Adrenal gland (tissue), 19 donors: Measurements from ENCODE around the gene SUN5. TPM values are rescaled to one million over a fixed set of nuclear protein-coding genes. Genes with fewer than 3 reads are reported as not detected.
"Not testable (repeated sequence)": the region's sequence is repeated elsewhere in the genome, so short reads cannot be mapped to it uniquely, and the experiment has no call there.

ENCODE experiments used
- DNase-seq, 7 donors: peaks; one replicate each; pipeline ENCODE4 v3.0.0-alpha.2; 2019 to 2020
- H3K27ac ChIP-seq, 5 donors: fragments of 200-600 bp; sonication (generic) in 4 of 5; 1 replicate in 3 of 5; 2 replicates in 2 of 5; pipeline versions ENCODE4 v1.5.1 to v1.8.0; 2016 to 2020; ENCODE audit warnings: mild to moderate bottlenecking in 1 of 5
- H3K27me3 ChIP-seq: fragments of 200-600 bp; 2 replicates; pipeline ENCODE4 v1.8.0; 2021
- H3K36me3 ChIP-seq, 2 donors: fragments of 200-600 bp; replicated peaks in 1 of 2; 1 replicate in 1 of 2; 2 replicates in 1 of 2; pipeline versions ENCODE4 v1.5.1 to v1.8.0; 2018 to 2022
- H3K4me1 ChIP-seq, 2 donors: fragments of 200-600 bp; replicated peaks in 1 of 2; 1 replicate in 1 of 2; 2 replicates in 1 of 2; pipeline versions ENCODE4 v1.5.1 to v1.8.0; 2018 to 2021
- H3K4me3 ChIP-seq, 4 donors: fragments of 200-600 bp; sonication (generic) in 3 of 4; one replicate each; pipeline ENCODE4 v1.5.1; 2016 to 2018
- H3K9me3 ChIP-seq, 3 donors: fragments of 200-600 bp; sonication (generic) in 1 of 3; replicated peaks in 1 of 3; 1 replicate in 2 of 3; 2 replicates in 1 of 3; pipeline versions ENCODE4 v1.5.1 to v1.8.0; 2016 to 2021
- POLR2A ChIP-seq, 2 donors: fragments of 450-650 bp; IDR thresholded peaks; one replicate each; pipeline ENCODE4 v1.6.1; 2017; ENCODE audit warnings: antibody characterized with exemption in 2 of 2, mild to moderate bottlenecking in 2 of 2, moderate library complexity in 1 of 2
- WGBS, 4 donors: extraction: QIAGEN DNeasy Blood & Tissue Kit in 2 of 4; methylation state at CpG; one replicate each; pipeline versions ENCODE4 v1.1.5 to v1.1.7; 2013 to 2017; 5-methylcytosine and 5-hydroxymethylcytosine counted together
- intact Hi-C, 2 donors: fragments of 100-400 bp; cut with DNase I; formaldehyde crosslinking; loops; one replicate each; pipeline versions ENCODE4 v1.14.1 to v1.15.0; 2022 to 2023
- long read RNA-seq, 10 donors: library from polyadenylated mRNA in 3 of 10; unstranded in 2 of 10; stranded (forward) in 1 of 10; transcript quantifications; one replicate each; pipeline ENCODE4 v2.0.0 and lab custom pipeline, GENCODE V29; 2021 to 2026
- polyA plus RNA-seq, 3 donors: library from polyadenylated mRNA; stranded (reverse); fragments of 200-250 nt in 2 of 3; fragments of 350-450 nt in 1 of 3; fragmentation: Illumina TruSeq in 1 of 3; extraction: RNeasy Lipid Tissue Mini Kit (QIAGEN cat#74804) in 1 of 3; gene quantifications; one replicate each; pipeline ENCODE4 v1.2.3, GENCODE V29; 2013 to 2014
- total RNA-seq, 9 donors: library from RNA; depleted of rRNA in 4 of 9; stranded (reverse); fragments of >200 nt in 4 of 9; fragments of 120-200 nt in 1 of 9; fragmentation: NEBNext Ultra II Directional in 1 of 9; extraction: Animal tissue kit (Norgen Biotek cat#: 25700) in 1 of 9; gene quantifications; one replicate each; pipeline versions ENCODE4 v1.1.0 to v1.2.4, GENCODE V29; 2013 to 2023
- TF ChIP-seq, protein P1 (sequence below), 6 experiments: fragments of 450-650 bp in 4 of 6; fragments of 200-600 bp in 2 of 6; sonication (generic) in 1 of 6; IDR thresholded peaks; 1 replicate in 5 of 6; 2 replicates in 1 of 6; pipeline versions ENCODE4 v1.5.1 to v1.8.0; 2016 to 2021; ENCODE audit warnings: antibody characterized with exemption in 6 of 6, mild to moderate bottlenecking in 2 of 6, moderate library complexity in 1 of 6
- donor health status: healthy with polysubstance abuse.
- donor health status: Bipolar disorder and iron deficiency.
- donor health status: DM: yes; HTN: yes; CAD: no.
- donor health status: DM: no; HTN: no; CAD: no.
- donor health status: DM: no; HTN: no; CAD: no.
- donor health status: DM: yes; HTN: yes; CAD: no.

The SUN5 gene
- total RNA-seq (not detected), polyA plus RNA-seq (not detected)
- long read RNA-seq, donor 1 = 0 reads
- long read RNA-seq, donor 2 = 0 reads
- long read RNA-seq, donor 3 = 0 reads
- long read RNA-seq, donor 4 = 0 reads
- long read RNA-seq, donor 5 = 0 reads
- long read RNA-seq, donor 6 = 0 reads
- long read RNA-seq, donor 7 = 0 reads
- long read RNA-seq, donor 8 = 0 reads
- long read RNA-seq, donor 9 = 0 reads
- long read RNA-seq, donor 10 = 0 reads

GRCh38 chr20:33004141-33004751 lies at the start of gene SUN5:
SUN5 (minus strand) TSS chr20:33004433; CDS start chr20:33004340, 93 bp downstream.
- no peak within 1 kb of the TSS for H3K27ac ChIP-seq
- no peaks in the 10 kb centered on the region for H3K9me3 ChIP-seq
- no peaks in the 10 kb centered on the region for H3K4me1 ChIP-seq
- 72 to 78% (median 72%) methylated on average over 6 of the region's 6 CpGs for WGBS, 4 donors
- H3K36me3 ChIP-seq = no peaks in the 10 kb centered on the region
- intact Hi-C loops = no loop called here
- no peaks in the 10 kb centered on the region for H3K27me3 ChIP-seq
- H3K4me3 ChIP-seq = no peak within 1 kb of the TSS
- no peak for TF ChIP-seq POLR2A (IDR thresholded peaks at IDR 0.05)
- TF ChIP-seq, protein P1, sequence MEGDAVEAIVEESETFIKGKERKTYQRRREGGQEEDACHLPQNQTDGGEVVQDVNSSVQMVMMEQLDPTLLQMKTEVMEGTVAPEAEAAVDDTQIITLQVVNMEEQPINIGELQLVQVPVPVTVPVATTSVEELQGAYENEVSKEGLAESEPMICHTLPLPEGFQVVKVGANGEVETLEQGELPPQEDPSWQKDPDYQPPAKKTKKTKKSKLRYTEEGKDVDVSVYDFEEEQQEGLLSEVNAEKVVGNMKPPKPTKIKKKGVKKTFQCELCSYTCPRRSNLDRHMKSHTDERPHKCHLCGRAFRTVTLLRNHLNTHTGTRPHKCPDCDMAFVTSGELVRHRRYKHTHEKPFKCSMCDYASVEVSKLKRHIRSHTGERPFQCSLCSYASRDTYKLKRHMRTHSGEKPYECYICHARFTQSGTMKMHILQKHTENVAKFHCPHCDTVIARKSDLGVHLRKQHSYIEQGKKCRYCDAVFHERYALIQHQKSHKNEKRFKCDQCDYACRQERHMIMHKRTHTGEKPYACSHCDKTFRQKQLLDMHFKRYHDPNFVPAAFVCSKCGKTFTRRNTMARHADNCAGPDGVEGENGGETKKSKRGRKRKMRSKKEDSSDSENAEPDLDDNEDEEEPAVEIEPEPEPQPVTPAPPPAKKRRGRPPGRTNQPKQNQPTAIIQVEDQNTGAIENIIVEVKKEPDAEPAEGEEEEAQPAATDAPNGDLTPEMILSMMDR (IDR thresholded peaks at IDR 0.05) = no peak
- no peak for DNase-seq

- Histone ChIP-seq H3K9me3 (no peaks in the 10 kb centered on the region), H3K27ac (no peak within 1 kb of the TSS), H3K36me3 (no peaks in the 10 kb centered on the region), H3K27me3 (no peaks in the 10 kb centered on the region), H3K4me3 (no peak within 1 kb of the TSS), H3K4me1 (no peaks in the 10 kb centered on the region)
- WGBS, 4 donors = 71 to 74% (median 73%) methylated on average over 13 to 25 of the region's 25 CpGs
- intact Hi-C loops = no loop called here
- TF ChIP-seq, protein P1 (IDR thresholded peaks at IDR 0.05) = no peak
- TF ChIP-seq POLR2A (IDR thresholded peaks at IDR 0.05) = no peak
- no peak for DNase-seq
Measured at GRCh38 chr20:33053291-33054106, 49.3 kb upstream of the SUN5 start, which contains the start of gene BPIFB3. BPIFB3 (plus strand) TSS chr20:33053903; CDS start chr20:33055436, 1,533 bp downstream.

DNA sequence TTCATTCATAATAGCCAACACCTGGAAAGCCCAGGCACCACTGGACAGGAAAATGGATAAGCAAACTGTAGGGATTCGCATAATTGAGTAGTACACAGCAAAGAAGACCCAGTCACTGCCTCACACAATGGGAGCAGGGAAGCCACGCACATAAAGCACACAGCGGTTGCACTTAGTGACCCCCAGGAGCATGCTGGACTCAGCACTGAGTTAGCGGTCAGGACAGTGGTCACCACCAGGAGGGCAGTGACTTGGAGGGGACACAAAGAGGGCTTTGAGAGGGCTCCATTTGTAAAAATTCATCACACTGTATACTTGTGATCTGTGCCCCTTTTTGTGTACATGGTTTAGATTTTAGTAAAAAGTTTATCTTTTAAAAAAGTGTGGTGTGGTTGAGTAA lies 47.1 kb upstream of the SUN5 start:
- no peaks in the 10 kb centered on the region for H3K36me3 ChIP-seq

DNA sequence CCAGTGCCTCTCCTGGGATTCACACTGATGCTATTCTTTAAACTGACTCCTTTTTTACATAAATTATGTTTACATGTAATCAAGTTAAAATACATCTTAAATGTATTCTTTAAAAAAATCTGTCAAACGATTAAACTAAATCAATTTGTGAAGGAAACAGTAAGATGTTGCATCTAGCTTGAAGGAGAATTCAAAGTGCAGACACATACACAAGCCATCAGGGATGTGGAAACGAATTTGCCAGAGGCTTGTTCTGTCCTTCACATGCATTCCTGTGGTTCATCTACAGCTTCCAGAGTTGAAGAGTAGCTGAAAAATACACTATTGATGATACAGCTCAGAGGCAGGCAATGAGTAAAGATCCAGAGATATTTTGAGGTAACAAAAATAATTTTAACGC lies 42.2 kb upstream of the SUN5 start:
- TF ChIP-seq, protein P1 (IDR thresholded peaks at IDR 0.05) = no peak
- TF ChIP-seq POLR2A (IDR thresholded peaks at IDR 0.05) = no peak
- H3K9me3 ChIP-seq = no peaks in the 10 kb centered on the region
- 64 to 68% (median 67%) methylated on average over 3 of the region's 3 CpGs for WGBS, 4 donors
- H3K4me1 ChIP-seq = no peaks in the 10 kb centered on the region
- no peaks in the 10 kb centered on the region for H3K27me3 ChIP-seq
- H3K36me3 ChIP-seq = no peaks in the 10 kb centered on the region
- no peak for DNase-seq
- no peak overlapping the region for H3K4me3 ChIP-seq
- H3K27ac ChIP-seq = no peak overlapping the region
- intact Hi-C loops = no loop called here

More for the DNA sequence above, 47.1 kb upstream of the SUN5 start:
- intact Hi-C loops = no loop called here
- Histone ChIP-seq H3K9me3 (no peaks in the 10 kb centered on the region), H3K4me3 (no peak overlapping the region), H3K27me3 (no peaks in the 10 kb centered on the region), H3K27ac (no peak overlapping the region), H3K4me1 (no peaks in the 10 kb centered on the region)
- 64 to 86% (median 72%) methylated on average over 4 of the region's 4 CpGs for WGBS, 4 donors
- TF ChIP-seq, protein P1 (IDR thresholded peaks at IDR 0.05) = no peak
- DNase-seq = no peak

DNA sequence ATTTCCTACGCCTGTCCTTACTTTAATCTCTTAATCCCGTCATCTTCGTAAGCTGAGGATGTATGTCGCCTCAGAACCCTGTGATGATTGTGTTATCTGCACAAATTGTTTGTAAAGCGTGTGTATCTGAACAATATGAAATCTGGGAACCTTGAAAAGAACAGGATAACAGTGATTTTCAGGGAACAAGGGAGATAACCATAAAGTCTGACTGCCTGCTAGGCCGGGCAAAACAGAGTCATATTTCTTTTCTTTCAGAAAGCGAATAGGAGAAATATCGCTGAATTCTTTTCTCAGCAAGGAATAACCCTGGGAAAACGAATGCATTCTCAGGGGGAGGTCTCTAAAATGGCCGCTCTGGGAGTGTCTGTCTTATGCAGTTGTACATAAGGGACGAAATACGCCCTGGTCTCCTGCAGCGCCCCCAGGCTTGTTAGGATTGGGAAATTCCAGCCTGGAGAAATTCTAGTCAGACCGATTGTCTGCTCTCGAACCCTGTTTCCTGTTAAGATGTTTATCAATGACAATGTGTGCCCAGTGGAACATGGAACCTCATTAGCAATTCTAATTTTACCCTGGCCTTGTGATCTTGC lies 41.0 kb upstream of the SUN5 start:
- H3K4me1 ChIP-seq, intact Hi-C loops, DNase-seq, H3K9me3 ChIP-seq, H3K36me3 ChIP-seq, H3K27ac ChIP-seq, H3K4me3 ChIP-seq, H3K27me3 ChIP-seq: not testable (repeated sequence)
- WGBS, 4 donors = 80 to 82% (median 81%) methylated on average over 15 of the region's 15 CpGs
